CD14-positive monocyte (primary cell): ENCODE data around the gene CHST2. TPM values are rescaled to one million over a fixed set of nuclear protein-coding genes. Genes with fewer than 3 reads are reported as not detected.

Source experiments
- DNase-seq, 3 donors: peaks; one replicate each; pipeline ENCODE4 v3.0.0-alpha.2; 2011 to 2022
- H2AFZ ChIP-seq: 2 replicates; pipeline ENCODE4 v1.6.0; 2012; ENCODE audit warnings: mild to moderate bottlenecking, low read depth, low read length, inconsistent platforms; ENCODE audit not compliant: insufficient read depth, poor library complexity, severe bottlenecking
- H3K27ac ChIP-seq, 2 donors: 1 replicate in 1 of 2; 2 replicates in 1 of 2; pipeline ENCODE4 v1.5.1; 2012 to 2013; ENCODE audit warnings: low read length in 2 of 2, control low read depth in 1 of 2, inconsistent platforms in 1 of 2, low read depth in 1 of 2, mild to moderate bottlenecking in 1 of 2
- H3K27me3 ChIP-seq, 2 donors: one replicate each; pipeline versions ENCODE4 v1.6.0 to v1.6.1; 2011 to 2013; ENCODE audit warnings: low read length in 2 of 2; ENCODE audit not compliant: control insufficient read depth in 2 of 2, insufficient read depth in 2 of 2
- H3K36me3 ChIP-seq, 2 donors: replicated peaks in 1 of 2; 1 replicate in 1 of 2; 2 replicates in 1 of 2; pipeline versions ENCODE4 v1.5.1 to v1.6.1; 2012 to 2013; ENCODE audit warnings: low read length in 2 of 2, control low read depth in 1 of 2, inconsistent platforms in 1 of 2, mild to moderate bottlenecking in 1 of 2; ENCODE audit not compliant: insufficient read depth in 2 of 2, control insufficient read depth in 1 of 2
- H3K4me1 ChIP-seq, 2 donors: 1 replicate in 1 of 2; 2 replicates in 1 of 2; pipeline versions ENCODE4 v1.5.1 to v1.6.1; 2012 to 2013; ENCODE audit warnings: low read length in 2 of 2, control low read depth in 1 of 2, inconsistent platforms in 1 of 2, mild to moderate bottlenecking in 1 of 2, moderate library complexity in 1 of 2; ENCODE audit not compliant: insufficient read depth in 2 of 2, control insufficient read depth in 1 of 2
- H3K4me2 ChIP-seq: replicated peaks from 2 replicates; pipeline ENCODE3; 2012; ENCODE audit warnings: low read length, moderate library complexity, mild to moderate bottlenecking; ENCODE audit not compliant: poor library complexity, severe bottlenecking; ENCODE audit errors: extremely low read depth
- H3K4me3 ChIP-seq, 3 experiments: fragments of 200-600 bp in 1 of 3; sonication (generic) in 1 of 3; replicated peaks in 1 of 3; 1 replicate in 2 of 3; 2 replicates in 1 of 3; pipeline ENCODE4 v1.5.1; 2011 to 2013; ENCODE audit warnings: low read length in 3 of 3, mild to moderate bottlenecking in 3 of 3, control low read depth in 2 of 3, low read depth in 2 of 3, inconsistent platforms in 1 of 3, moderate library complexity in 1 of 3
- H3K79me2 ChIP-seq: 2 replicates; pipeline ENCODE4 v1.6.0; 2012; ENCODE audit warnings: mild to moderate bottlenecking, control low read depth, inconsistent platforms, low read length, moderate library complexity; ENCODE audit not compliant: insufficient read depth
- H3K9ac ChIP-seq: 2 replicates; pipeline ENCODE4 v1.6.0; 2017; ENCODE audit warnings: low read length, mild to moderate bottlenecking; ENCODE audit not compliant: insufficient read depth, poor library complexity, severe bottlenecking
- H3K9me3 ChIP-seq, 2 donors: replicated peaks in 1 of 2; 1 replicate in 1 of 2; 2 replicates in 1 of 2; pipeline versions ENCODE4 v1.5.1 to v1.6.1; 2012 to 2013; ENCODE audit warnings: low read length in 2 of 2, control low read depth in 1 of 2; ENCODE audit not compliant: control insufficient read depth in 1 of 2, insufficient read depth in 1 of 2
- H4K20me1 ChIP-seq: 2 replicates; pipeline ENCODE4 v1.6.0; 2012; ENCODE audit warnings: mild to moderate bottlenecking, low read length, control low read depth, moderate library complexity; ENCODE audit not compliant: insufficient read depth
- H3K27ac Mint-ChIP-seq, 7 donors: one replicate each; pipeline ENCODE4 v1.8.0; 2020; ENCODE audit warnings: mild to moderate bottlenecking in 7 of 7, mixed read lengths in 7 of 7, moderate library complexity in 6 of 7, inconsistent platforms in 2 of 7
- H3K27me3 Mint-ChIP-seq, 3 donors: one replicate each; pipeline ENCODE4 v1.8.0; 2021 to 2022; ENCODE audit warnings: low read depth in 3 of 3, mild to moderate bottlenecking in 3 of 3, mixed read lengths in 3 of 3, moderate library complexity in 3 of 3, inconsistent platforms in 1 of 3
- H3K36me3 Mint-ChIP-seq, 2 donors: one replicate each; pipeline ENCODE4 v1.8.0; 2020; ENCODE audit warnings: mixed read lengths in 2 of 2, inconsistent platforms in 1 of 2, mild to moderate bottlenecking in 1 of 2
- H3K4me1 Mint-ChIP-seq: one replicate; pipeline ENCODE4 v1.8.0; 2020; ENCODE audit warnings: mild to moderate bottlenecking, mixed read lengths
- H3K4me3 Mint-ChIP-seq, 2 donors: one replicate each; pipeline ENCODE4 v1.8.0; 2020; ENCODE audit warnings: mild to moderate bottlenecking in 2 of 2, mixed read lengths in 2 of 2, moderate library complexity in 1 of 2
- H3K9me3 Mint-ChIP-seq, 7 donors: one replicate each; pipeline ENCODE4 v1.8.0; 2020 to 2022; ENCODE audit warnings: mixed read lengths in 7 of 7, mild to moderate bottlenecking in 6 of 7, moderate library complexity in 6 of 7, inconsistent platforms in 2 of 7
- CTCF ChIP-seq: fragments of 200-600 bp; IDR thresholded peaks from one replicate; pipeline ENCODE4 v1.8.0; 2022; ENCODE audit warnings: antibody characterized with exemption, mild to moderate bottlenecking
- WGBS: methylation state at CpG from one replicate; pipeline ENCODE4 v1.1.5; 2013; ENCODE audit warnings: missing lambda C conversion rate; ENCODE audit not compliant: insufficient coverage; 5-methylcytosine and 5-hydroxymethylcytosine counted together
- intact Hi-C, 2 donors: fragments of 100-400 bp; cut with micrococcal nuclease; formaldehyde crosslinking; loops; one replicate each; pipeline versions ENCODE4 v1.15.0 to v1.15.1; 2023
- polyA plus RNA-seq, 3 donors: library from polyadenylated mRNA; depleted of rRNA in 1 of 3; unstranded in 2 of 3; stranded (reverse) in 1 of 3; fragments of 300-500 nt in 2 of 3; fragments of >200 nt in 1 of 3; fragmentation: Illumina TruSeq in 2 of 3; gene quantifications; 1 replicate in 2 of 3; 2 replicates in 1 of 3; pipeline ENCODE4 v1.2.3, GENCODE V29; 2012 to 2021

The CHST2 gene
- polyA plus RNA-seq, 3 donors = 6.1 to 18.0 (median 9.6) TPM

GRCh38 chr3:143100451-143100850 is 19.1 kb upstream of the CHST2 start:
- WGBS = 100% methylated on average over 1 of the region's 6 CpGs
- Histone ChIP-seq H3K27me3 (no peaks in the 10 kb centered on the region), H4K20me1 (no peaks in the 10 kb centered on the region), H3K79me2 (no peaks in the 10 kb centered on the region), H3K9me3 (peaks cover 14 to 33% of the 10 kb centered on the region in 2 donors), H3K4me3 (no peak overlapping the region), H2AFZ (no peak overlapping the region), H3K4me1 (no peaks in the 10 kb centered on the region), H3K9ac (no peak overlapping the region), H3K4me2 (no peak overlapping the region), H3K27ac (no peak overlapping the region), H3K36me3 (no peaks in the 10 kb centered on the region)
- no peaks in the 10 kb centered on the region for H3K4me1 Mint-ChIP-seq
- H3K36me3 Mint-ChIP-seq = no peaks in the 10 kb centered on the region
- peaks cover 2 to 6% (median 2%) of the 10 kb centered on the region in 3 donors for H3K27me3 Mint-ChIP-seq
- peaks cover 21 to 35% (median 25%) of the 10 kb centered on the region in 7 donors for H3K9me3 Mint-ChIP-seq
- intact Hi-C loops = no loop called here
- H3K4me3 Mint-ChIP-seq = no peak overlapping the region
- no peak overlapping the region for H3K27ac Mint-ChIP-seq
- no peak for DNase-seq
- TF ChIP-seq CTCF = no peak

DNA sequence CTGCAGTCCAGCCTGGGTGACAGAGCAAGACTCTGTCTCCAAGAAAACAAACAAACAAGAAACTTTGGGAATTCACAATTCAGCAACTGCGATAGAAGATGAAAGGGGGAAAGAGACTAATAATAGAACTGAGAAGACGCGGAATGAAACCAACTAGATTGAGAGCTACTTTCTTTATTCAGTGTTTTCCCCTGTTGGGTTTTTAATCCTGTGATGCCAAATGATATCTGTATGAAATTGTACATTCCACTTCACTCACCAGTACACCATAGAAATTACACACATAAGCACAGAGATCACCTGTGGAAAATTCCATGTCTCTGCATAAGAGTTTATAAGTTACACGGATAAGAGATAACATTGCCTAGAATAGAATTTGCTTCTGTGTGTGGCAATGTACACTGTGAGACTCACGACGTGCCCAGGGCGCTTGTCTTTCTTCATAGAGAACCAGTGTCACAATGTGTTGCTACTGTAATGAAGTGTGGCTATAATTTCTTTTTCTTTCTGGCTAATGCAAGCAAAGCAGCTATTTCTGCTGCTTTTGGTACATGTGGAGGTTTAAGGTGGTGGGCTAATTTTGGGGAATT is 17.7 kb upstream of the CHST2 start:
- H4K20me1 ChIP-seq = no peaks in the 10 kb centered on the region
- no peaks in the 10 kb centered on the region for H3K4me1 ChIP-seq
- intact Hi-C loops = no loop called here
- Mint-ChIP-seq H3K4me1 (no peaks in the 10 kb centered on the region), H3K27ac (no peak overlapping the region), H3K4me3 (no peak overlapping the region), H3K36me3 (no peaks in the 10 kb centered on the region), H3K9me3 (peaks cover 21 to 36% (median 28%) of the 10 kb centered on the region in 7 donors), H3K27me3 (peaks cover 2 to 7% (median 6%) of the 10 kb centered on the region in 3 donors)
- H3K36me3 ChIP-seq = no peaks in the 10 kb centered on the region
- H3K27me3 ChIP-seq = no peaks in the 10 kb centered on the region
- no peak overlapping the region for H3K4me3 ChIP-seq
- H3K79me2 ChIP-seq = no peaks in the 10 kb centered on the region
- DNase-seq = no peak
- no peak for TF ChIP-seq CTCF
- H3K27ac ChIP-seq = no peak overlapping the region
- WGBS = 100% methylated on average over 1 of the region's 7 CpGs
- H3K9me3 ChIP-seq = peaks cover 24% of the 10 kb centered on the region in 2 donors
- no peak overlapping the region for H3K9ac ChIP-seq
- no peak overlapping the region for H3K4me2 ChIP-seq
- no peak overlapping the region for H2AFZ ChIP-seq
